Testis (tissue), 2 donors: ENCODE data around the gene ASCL3.

Experiments used
- POLR2A ChIP-seq: fragments of 450-650 bp; IDR thresholded peaks from one replicate; pipeline ENCODE4 v1.6.1; 2017; ENCODE audit warnings: antibody characterized with exemption, mild to moderate bottlenecking, moderate library complexity
- TF ChIP-seq, protein P1 (sequence below), 3 experiments: fragments of 450-650 bp in 2 of 3; fragments of 200-600 bp in 1 of 3; sonication (generic) in 1 of 3; IDR thresholded peaks; one replicate each; pipeline ENCODE4 v1.5.1; 2016 to 2019; ENCODE audit warnings: antibody characterized with exemption in 3 of 3, mild to moderate bottlenecking in 2 of 3, moderate library complexity in 1 of 3

GRCh38 chr11:8948886-8949285, 6.1 kb upstream of the ASCL3 start:
- TF ChIP-seq, protein P1, sequence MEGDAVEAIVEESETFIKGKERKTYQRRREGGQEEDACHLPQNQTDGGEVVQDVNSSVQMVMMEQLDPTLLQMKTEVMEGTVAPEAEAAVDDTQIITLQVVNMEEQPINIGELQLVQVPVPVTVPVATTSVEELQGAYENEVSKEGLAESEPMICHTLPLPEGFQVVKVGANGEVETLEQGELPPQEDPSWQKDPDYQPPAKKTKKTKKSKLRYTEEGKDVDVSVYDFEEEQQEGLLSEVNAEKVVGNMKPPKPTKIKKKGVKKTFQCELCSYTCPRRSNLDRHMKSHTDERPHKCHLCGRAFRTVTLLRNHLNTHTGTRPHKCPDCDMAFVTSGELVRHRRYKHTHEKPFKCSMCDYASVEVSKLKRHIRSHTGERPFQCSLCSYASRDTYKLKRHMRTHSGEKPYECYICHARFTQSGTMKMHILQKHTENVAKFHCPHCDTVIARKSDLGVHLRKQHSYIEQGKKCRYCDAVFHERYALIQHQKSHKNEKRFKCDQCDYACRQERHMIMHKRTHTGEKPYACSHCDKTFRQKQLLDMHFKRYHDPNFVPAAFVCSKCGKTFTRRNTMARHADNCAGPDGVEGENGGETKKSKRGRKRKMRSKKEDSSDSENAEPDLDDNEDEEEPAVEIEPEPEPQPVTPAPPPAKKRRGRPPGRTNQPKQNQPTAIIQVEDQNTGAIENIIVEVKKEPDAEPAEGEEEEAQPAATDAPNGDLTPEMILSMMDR (IDR thresholded peaks at IDR 0.05), result no peak
- TF ChIP-seq POLR2A, result no peak
